SK-N-DZ (cell line): ENCODE data around the gene DNAH8.

Experiments
- DNase-seq: peaks from one replicate; pipeline ENCODE4 v3.0.0-alpha.2; 2015; ENCODE audit warnings: low spot score

Gene DNAH8

DNA sequence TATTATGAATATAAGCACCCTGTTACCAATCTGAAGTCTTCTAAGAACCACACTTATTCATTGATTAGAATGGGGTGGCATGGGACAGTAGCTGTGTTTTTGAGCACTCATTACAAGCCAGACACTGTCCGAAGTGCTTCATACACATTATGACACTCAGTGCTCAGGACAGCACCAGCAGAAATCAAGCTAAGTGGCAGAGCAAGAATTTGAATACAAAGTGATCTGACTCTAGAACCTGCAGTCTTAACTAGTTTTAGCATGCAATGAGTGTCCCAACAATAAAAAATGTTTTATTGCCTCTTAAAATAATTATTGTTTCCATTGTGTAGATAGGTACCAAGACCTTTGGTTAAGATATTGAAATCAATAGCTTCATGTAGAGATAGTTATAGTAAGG, 294.4 kb downstream of the DNAH8 start:
- DNase-seq: no peak

GRCh38 chr6:39016839-39017546, 301.9 kb downstream of the DNAH8 start:
- DNase-seq: no peak

- no peak for DNase-seq
Measured at GRCh38 chr6:39017547-39017880, 302.4 kb downstream of the DNAH8 start.

- DNase-seq: no peak
Measured at GRCh38 chr6:39018103-39018502, 303.0 kb downstream of the DNAH8 start.

GRCh38 chr6:39020136-39020535, 305.0 kb downstream of the DNAH8 start:
- no peak for DNase-seq

DNA sequence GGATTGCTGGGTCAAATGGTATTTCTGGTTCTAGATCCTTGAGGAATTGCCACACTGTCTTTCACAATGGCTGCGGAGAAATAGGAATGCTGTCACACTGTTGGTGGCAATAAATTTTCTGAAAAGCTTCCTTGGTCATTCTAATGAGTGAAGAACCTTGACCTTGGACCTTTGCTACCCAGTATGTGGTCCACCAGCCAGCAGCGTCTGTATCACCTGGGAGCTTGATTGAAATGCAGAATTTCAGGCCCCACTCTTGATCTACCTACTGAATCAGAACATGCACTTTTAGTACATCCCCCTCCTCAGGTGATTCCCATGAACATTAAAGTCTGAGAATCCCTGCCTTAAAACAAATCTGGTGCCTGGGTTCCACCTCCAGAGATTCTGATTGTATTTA, 305.9 kb downstream of the DNAH8 start:
- DNase-seq: no peak

GRCh38 chr6:39021779-39022178, 306.7 kb downstream of the DNAH8 start:
- no peak for DNase-seq

DNA sequence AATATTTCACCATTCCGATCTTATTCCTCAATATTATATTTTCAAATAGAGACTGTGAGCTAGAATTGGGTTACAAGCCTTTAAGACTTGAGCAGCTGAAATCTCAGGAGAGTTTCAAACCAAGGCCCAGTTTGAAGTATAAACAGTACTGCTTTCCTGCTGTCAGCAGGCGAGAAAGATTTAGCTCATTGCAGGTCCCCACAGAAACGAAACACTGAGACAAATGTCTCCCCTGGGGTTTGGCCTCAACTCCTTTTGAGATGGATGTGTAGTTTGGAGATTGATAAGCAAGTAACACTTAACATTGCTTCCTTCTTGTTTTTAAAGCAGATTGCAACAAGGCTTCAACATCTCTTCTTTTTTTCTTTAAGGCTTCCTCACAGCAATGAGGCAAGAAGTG, 311.1 kb downstream of the DNAH8 start:
- no peak for DNase-seq

DNA sequence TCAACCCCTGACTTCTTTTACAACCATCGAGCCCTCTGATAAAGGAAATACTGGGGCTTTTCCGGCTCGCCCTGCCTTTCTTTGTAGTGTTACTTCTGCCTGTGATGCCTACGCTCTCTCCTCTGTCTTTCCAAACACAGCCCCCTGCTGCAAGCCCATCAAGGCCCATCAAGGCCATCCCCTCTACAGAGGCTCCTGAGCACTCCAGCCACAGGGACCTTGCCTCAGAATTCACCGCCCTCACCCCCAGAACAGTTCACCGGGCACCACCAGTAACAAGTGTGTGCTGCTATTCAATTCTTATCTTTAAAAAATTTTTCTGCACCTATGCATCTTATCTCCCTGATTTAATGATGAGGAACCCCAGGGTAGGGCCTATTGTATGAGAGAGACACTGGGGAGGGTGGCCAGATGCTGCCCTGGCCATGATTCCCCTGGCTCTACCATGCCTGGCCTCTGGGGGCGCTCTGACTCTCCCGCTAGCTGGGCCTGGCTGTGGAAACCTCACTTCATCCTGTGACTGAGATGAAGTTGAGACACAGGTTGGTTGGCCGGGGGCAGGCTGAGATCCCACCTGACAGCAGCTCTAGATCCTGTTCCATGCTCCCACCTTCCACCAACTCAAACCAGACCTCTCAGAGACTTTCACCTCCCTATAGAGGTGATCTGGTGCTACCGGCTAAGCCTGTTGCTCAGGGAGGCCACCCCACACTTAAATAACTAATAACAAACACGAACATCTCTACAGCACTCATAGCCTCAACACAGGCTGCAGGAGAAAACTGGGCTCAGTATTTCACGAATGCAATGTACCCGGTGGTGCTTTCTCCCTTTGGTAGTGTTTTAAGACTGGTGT, 314.3 kb downstream of the DNAH8 start:
- no peak for DNase-seq

- no peak for DNase-seq
Measured at GRCh38 chr6:39035681-39036080, 320.6 kb downstream of the DNAH8 start.

DNA sequence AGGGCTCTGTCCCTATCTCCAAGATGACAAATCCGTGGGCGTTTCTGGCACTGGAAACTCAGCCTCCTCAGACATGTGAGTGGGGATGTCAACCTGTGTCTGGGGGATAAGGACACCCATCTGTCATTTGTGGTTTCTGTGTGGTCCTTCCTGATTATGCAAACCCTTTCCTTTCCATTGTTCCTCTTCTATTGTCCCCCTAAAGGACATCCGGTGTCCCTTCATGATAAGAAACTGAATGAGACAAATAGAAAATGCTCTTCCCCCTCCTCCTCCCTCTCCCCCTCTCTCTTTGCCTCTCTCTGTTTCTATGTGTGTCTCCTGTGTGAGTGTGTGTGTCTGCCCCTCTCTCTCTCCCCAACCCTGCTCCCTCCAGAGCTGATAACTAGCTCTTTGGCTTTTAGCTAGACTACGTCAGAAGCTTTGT, 322.0 kb downstream of the DNAH8 start:
- DNase-seq: no peak

DNA sequence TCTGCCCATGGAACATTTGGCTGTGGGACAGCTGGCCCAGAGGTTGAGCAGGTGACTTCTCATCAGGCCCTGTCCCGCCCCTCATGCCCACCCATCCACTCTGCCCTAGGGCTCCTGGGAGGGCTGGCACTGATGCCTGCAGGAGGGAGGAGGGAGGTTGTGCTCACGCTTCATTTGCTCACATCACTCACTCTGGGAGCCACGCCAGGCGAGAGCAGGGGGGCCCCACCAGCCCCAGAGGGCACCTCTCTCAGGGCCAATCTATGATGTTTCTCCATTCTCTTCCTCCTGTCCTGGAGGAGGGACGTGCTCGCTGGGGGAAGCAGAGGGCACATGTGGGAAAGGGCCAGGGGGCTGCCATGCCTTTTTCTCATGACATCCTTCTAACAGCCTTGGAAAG, 322.6 kb downstream of the DNAH8 start:
- DNase-seq: no peak

GRCh38 chr6:39040080-39040673, 325.1 kb downstream of the DNAH8 start:
- DNase-seq: no peak

- no peak for DNase-seq
Measured at GRCh38 chr6:39041072-39041471, 326.0 kb downstream of the DNAH8 start.

GRCh38 chr6:39043776-39044175, 328.7 kb downstream of the DNAH8 start:
- no peak for DNase-seq

- no peak for DNase-seq
Measured at GRCh38 chr6:39044181-39044580, 329.1 kb downstream of the DNAH8 start.

GRCh38 chr6:39047434-39048327, 332.6 kb downstream of the DNAH8 start:
- DNase-seq: no peak

DNA sequence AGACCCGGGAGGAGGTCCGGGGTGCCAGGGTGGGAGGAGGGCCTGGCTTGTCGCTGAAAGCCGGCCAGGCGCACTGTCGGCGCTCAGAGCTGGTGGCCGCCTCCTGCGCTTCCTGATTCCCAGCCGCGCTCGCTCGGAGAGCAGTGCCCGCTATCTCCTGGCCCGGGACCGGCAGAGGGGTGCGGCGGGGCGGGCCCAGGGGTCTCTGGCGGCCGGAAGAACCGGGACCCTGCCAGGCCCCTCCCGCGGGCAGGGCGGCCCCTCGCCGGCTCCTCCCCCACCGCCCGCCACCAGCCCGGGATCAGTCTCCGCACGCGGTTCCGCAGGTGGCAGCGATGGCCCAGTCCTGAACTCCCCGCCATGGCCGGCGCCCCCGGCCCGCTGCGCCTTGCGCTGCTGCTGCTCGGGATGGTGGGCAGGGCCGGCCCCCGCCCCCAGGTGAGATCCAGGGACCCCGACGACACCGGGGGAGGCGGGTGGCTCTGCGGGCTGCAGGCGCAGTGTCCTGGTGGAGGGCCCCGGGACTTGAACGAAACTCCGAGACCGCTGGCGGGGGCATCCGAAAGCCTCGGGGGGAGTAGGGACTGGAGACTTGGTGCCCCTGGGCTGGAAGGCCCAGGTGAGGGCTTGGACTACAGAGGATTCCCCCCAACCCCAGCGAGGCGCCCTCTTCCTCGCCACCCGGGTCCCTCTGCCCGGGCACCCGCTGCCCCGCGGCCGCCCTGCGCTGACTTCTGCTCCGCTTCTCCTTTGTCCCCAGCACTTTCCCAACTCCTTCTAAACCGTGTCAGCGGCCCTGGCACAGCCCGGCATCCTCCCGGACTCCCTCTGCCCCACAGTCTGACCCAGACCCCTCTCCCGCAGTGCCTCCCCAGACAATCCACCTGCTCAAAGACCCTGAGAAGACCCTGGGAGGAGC, 333.6 kb downstream of the DNAH8 start, which contains the start of gene GLP1R:
TSS of gene GLP1R (plus strand) at position 301 of the 919 bp plus-strand sequence. CDS start at position 361, 60 bp downstream.
- DNase-seq: no peak

DNA sequence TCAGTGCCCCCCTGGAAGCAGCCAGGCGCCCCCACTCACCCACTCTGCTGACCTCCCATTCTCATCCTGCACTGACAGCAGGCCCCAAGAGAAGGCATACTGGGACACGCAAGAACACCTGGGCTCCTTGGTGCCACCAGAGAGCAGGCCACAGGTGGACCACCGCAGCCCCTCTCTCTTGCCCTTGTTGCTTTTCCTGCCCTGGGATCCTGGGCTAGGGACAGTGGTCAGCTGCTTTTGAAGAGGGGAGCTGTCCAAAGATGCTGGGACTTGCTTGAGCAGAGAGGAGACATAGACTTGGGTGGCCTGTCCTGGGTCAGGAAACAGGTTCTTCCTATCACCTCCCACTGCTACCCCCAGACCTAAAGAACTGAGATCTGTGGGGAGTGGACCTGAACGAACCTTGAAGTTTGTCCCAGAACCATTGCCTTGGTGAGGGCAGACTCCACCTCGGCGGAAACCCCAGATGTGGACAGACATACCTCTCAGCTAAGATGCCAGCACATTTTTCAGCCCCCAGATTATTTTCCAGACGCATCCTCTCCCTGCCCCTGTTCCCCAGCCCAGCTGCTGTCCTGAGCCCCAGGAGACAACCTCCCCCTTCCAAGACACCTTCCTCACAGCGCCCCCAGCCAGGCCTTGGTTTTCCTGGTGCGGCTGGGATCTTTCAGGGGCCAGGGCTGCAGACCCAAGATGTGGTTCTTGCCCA, 334.6 kb downstream of the DNAH8 start:
- DNase-seq: no peak
